Calu3 (cell line): ENCODE results near the gene PDK3. TPM values are rescaled to one million over a fixed set of nuclear protein-coding genes. Genes with fewer than 3 reads are reported as not detected.

ENCODE experiments used
- BruUV-seq: library from RNA; stranded (reverse); fragments of 400-500 nt; replicated peaks from 2 replicates; lab custom pipeline; 2021; lab: Mats Ljungman, UMichigan
- CTCF ChIA-PET: fragments of 300-600 bp; sonication (Branson Sonifier 250); formaldehyde crosslinking; loops from one replicate; lab custom pipeline; 2022; ENCODE audit warnings: antibody characterized with exemption; lab: Charles Lee
- DNase-seq: peaks from one replicate; pipeline ENCODE4 v3.0.0; 2022
- H3K27ac Mint-ChIP-seq: one replicate; pipeline ENCODE4 v1.8.0; 2022; ENCODE audit warnings: mixed read lengths; ENCODE audit not compliant: unreplicated experiment
- H3K27me3 Mint-ChIP-seq: one replicate; pipeline ENCODE4 v1.8.0; 2022; ENCODE audit warnings: mixed read lengths; ENCODE audit not compliant: unreplicated experiment
- H3K36me3 Mint-ChIP-seq: one replicate; pipeline ENCODE4 v1.8.0; 2022; ENCODE audit warnings: mild to moderate bottlenecking, moderate library complexity, mixed read lengths; ENCODE audit not compliant: insufficient read depth, unreplicated experiment
- H3K4me1 Mint-ChIP-seq: one replicate; pipeline ENCODE4 v1.8.0; 2022; ENCODE audit warnings: mild to moderate bottlenecking, low read depth, mixed read lengths; ENCODE audit not compliant: unreplicated experiment
- H3K4me3 Mint-ChIP-seq: one replicate; pipeline ENCODE4 v1.8.0; 2022; ENCODE audit warnings: mild to moderate bottlenecking, low read depth, moderate library complexity, mixed read lengths; ENCODE audit not compliant: unreplicated experiment
- H3K9me3 Mint-ChIP-seq: one replicate; pipeline ENCODE4 v1.8.0; 2022; ENCODE audit warnings: low read depth, mixed read lengths; ENCODE audit not compliant: unreplicated experiment
- CTCF ChIP-seq: fragments of 200-600 bp; IDR thresholded peaks from one replicate; pipeline ENCODE4 v1.8.0; 2022; ENCODE audit warnings: antibody characterized with exemption; ENCODE audit not compliant: unreplicated experiment
- intact Hi-C: fragments of 100-400 bp; cut with micrococcal nuclease; formaldehyde crosslinking; loops from one replicate; pipeline ENCODE4 v1.10.0; 2022; ENCODE audit not compliant: unreplicated experiment
- total RNA-seq: library from RNA; stranded (reverse); gene quantifications from 2 replicates; pipeline ENCODE4 v1.2.3, GENCODE V29; 2022

Gene PDK3
- total RNA-seq, 1 experiment from 2014 or later, result 13.7 TPM

- TF ChIP-seq CTCF, result no peak
- Mint-ChIP-seq H3K9me3 (peaks cover 2% of the 10 kb centered on the region), H3K27ac (no peak overlapping the region), H3K36me3 (no peaks in the 10 kb centered on the region), H3K27me3 (no peaks in the 10 kb centered on the region), H3K4me1 (peaks cover 17% of the 10 kb centered on the region), H3K4me3 (no peak overlapping the region)
- no peak for DNase-seq
- CTCF ChIA-PET, result no interaction called here
- BruUV-seq, result no TSS peak
- intact Hi-C loops, result no loop called here
Measured at GRCh38 chrX:24483596-24483995, 18.5 kb downstream of the PDK3 start.

GRCh38 chrX:24485323-24485722 lies 20.2 kb downstream of the PDK3 start:
- Mint-ChIP-seq H3K4me1 (peaks cover 17% of the 10 kb centered on the region), H3K27ac (no peak overlapping the region), H3K9me3 (peaks cover 2% of the 10 kb centered on the region), H3K27me3 (no peaks in the 10 kb centered on the region), H3K4me3 (no peak overlapping the region), H3K36me3 (no peaks in the 10 kb centered on the region)
- no TSS peak for BruUV-seq
- TF ChIP-seq CTCF, result no peak
- CTCF ChIA-PET, result no interaction called here
- no peak for DNase-seq
- intact Hi-C loops, result no loop called here

- no peaks in the 10 kb centered on the region for H3K36me3 Mint-ChIP-seq
- no peak overlapping the region for H3K4me3 Mint-ChIP-seq
- TF ChIP-seq CTCF, result no peak
- H3K9me3 Mint-ChIP-seq, result peaks cover 2% of the 10 kb centered on the region
- no peaks in the 10 kb centered on the region for H3K27me3 Mint-ChIP-seq
- CTCF ChIA-PET, result interaction anchor here (0.6 kb wide), 1 partner anchor 744 kb away, joined by 5 read pairs; no protein-coding TSS in a partner anchor
- DNase-seq, result no peak
- intact Hi-C loops, result no loop called here
- BruUV-seq, result no TSS peak
- peaks cover 17% of the 10 kb centered on the region for H3K4me1 Mint-ChIP-seq
- H3K27ac Mint-ChIP-seq, result no peak overlapping the region
Measured at GRCh38 chrX:24485976-24486680, 21.0 kb downstream of the PDK3 start.

GRCh38 chrX:24487571-24487970 lies 22.5 kb downstream of the PDK3 start:
- DNase-seq, result peak; percentile 22
- Mint-ChIP-seq H3K4me3 (no peak overlapping the region), H3K27ac (no peak overlapping the region), H3K4me1 (peaks cover 17% of the 10 kb centered on the region), H3K36me3 (no peaks in the 10 kb centered on the region), H3K27me3 (no peaks in the 10 kb centered on the region), H3K9me3 (no peaks in the 10 kb centered on the region)
- CTCF ChIA-PET, result no interaction called here
- BruUV-seq, result no TSS peak
- TF ChIP-seq CTCF, result no peak
- intact Hi-C loops, result no loop called here
